Measurements from ENCODE around the gene DHRS13.

DHRS13 gene

GRCh38 chr17:28902819-28903545, at the start of gene DHRS13:
Gene DHRS13 (minus strand): TSS chr17:28903079. CDS start chr17:28902944, 135 bp downstream.
- TF ChIP-seq GATA2 (IDR thresholded peaks at IDR 0.05; ENCODE audit: low read depth, low read length), result no peak
- no peak for TF ChIP-seq GATA3 (IDR thresholded peaks at IDR 0.05; ENCODE audit: low read depth, low read length)

GRCh38 chr17:28951991-28952975, 49.4 kb upstream of the DHRS13 start:
- no peak for TF ChIP-seq GATA3 (IDR thresholded peaks at IDR 0.05; ENCODE audit: low read depth, low read length)
- TF ChIP-seq GATA2 (IDR thresholded peaks at IDR 0.05; ENCODE audit: low read depth, low read length), result no peak

GRCh38 chr17:28951428-28951990, 48.6 kb upstream of the DHRS13 start, which contains the start of gene PHF12:
Gene PHF12 (minus strand): TSS chr17:28951518. CDS start chr17:28950960, 558 bp downstream.
- TF ChIP-seq GATA3 (IDR thresholded peaks at IDR 0.05; ENCODE audit: low read depth, low read length), result no peak

GRCh38 chr17:28950752-28951427, 48.0 kb upstream of the DHRS13 start:
- TF ChIP-seq GATA3 (IDR thresholded peaks at IDR 0.05; ENCODE audit: low read depth, low read length) (no peak), GATA2 (IDR thresholded peaks at IDR 0.05; ENCODE audit: low read depth, low read length) (no peak)

DNA sequence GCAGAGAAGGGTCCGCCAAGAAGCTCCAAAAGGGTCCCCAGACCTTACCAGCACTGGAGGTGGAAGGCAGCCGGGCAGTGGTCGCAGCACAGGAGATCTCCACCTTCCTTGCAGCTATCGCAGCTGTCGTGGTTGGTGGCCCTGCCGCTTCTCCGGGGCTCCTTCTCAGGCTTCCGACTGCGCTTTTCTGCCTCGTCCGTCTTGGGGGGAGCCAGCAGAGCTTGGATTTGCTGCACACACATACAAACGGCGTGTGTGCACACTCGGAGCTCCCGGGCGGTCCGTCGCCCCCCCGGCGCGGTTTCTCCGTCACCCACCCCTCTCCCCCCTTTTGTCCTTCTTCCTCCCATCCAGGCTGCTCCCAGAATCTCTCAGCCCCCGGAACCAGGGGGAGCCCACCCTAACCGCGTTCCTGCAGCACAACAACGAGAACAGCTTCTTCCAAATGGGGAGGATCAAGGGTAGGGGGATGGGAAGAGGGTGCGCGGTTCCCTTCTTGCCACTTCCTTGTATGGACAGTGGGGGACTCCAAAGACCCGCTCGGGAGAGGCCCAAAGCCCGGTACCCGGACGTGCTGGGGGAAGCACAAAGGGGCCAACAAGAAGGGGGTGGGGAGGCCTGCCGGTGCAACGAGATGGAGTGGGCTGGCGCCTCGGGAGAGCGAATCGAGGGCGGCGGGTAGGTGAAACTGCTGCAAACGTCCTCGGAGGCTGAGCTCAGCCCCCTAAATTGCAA, 47.3 kb upstream of the DHRS13 start:
- TF ChIP-seq GATA3 (IDR thresholded peaks at IDR 0.05; ENCODE audit: low read depth, low read length) (no peak), GATA2 (IDR thresholded peaks at IDR 0.05; ENCODE audit: low read depth, low read length) (no peak)

DNA sequence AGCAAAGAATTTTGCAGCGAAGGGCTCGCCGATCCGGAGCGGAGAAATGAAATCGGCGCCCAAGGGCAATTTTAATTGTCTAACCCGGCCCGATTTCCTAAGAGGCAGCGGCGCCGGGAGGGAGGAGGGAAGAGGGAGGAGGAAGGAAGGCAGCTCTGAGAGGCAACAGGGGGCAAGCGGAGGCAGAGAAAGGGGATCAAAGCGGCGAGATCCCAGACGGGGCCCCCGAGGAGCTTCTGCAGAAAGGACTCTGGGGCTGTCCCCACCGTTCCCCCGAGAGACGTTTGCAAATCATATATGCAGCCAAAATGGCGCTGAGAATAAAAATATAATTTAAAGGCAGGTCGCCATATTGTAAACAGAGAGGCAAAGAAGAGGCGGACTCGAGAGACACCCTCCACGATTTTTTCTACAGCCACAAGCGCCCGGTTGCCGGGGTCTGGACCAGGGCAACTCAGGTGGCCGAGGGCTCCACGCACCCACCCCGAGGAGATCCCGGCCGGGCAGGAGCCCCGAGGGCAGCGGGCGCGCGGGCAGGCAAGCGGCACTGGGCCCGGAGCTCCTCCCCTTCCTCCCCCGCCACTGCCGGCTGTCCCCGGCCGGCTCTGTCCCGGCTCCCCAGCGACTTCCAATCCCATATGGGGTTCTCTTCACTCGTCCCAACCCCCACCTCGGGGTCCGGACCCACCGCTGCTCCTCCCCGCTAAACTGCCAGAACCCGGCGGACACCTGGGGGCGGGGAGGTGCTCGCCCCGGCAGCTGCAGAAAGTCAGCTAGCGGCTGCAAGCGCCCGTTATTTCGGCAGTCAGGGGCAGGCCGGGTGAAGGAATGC, 46.5 kb upstream of the DHRS13 start:
- TF ChIP-seq GATA2 (IDR thresholded peaks at IDR 0.05; ENCODE audit: low read depth, low read length) (no peak), GATA3 (IDR thresholded peaks at IDR 0.05; ENCODE audit: low read depth, low read length) (no peak)

DNA sequence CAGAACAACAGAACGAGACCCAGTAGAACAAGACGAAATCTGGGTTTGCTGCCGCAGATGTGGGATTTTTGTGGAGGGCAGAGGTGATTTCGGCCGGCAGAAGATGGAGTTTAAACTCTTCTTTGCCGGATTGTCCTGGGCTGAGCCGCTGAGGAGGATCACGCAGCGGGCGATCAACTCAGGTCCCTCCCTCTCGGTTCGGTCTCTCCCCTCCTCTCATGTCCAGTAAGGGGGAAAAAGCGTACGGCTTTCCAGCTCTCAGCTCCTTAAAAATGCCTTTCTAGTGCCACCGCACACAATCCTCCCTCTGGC, 46.0 kb upstream of the DHRS13 start:
- no peak for TF ChIP-seq GATA2 (IDR thresholded peaks at IDR 0.05; ENCODE audit: low read depth, low read length)
- no peak for TF ChIP-seq GATA3 (IDR thresholded peaks at IDR 0.05; ENCODE audit: low read depth, low read length)

DNA sequence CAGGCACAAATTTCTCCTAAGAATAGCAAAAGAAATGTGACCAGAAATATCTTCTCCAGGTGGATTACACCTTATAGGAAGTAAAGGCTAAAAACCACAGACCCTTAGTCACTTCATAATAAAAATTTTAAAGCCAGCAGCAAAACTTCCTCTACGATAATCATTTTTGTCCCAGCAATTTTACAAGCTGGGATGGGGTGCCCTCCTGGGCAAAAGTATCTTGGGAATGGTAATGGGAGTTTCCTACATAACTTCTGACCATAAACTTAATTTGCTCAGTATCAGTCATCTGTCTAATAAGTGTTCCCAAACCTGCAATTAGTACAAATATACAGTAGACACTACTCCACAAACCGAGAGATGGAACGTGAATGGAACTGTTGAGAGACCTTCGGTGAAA, 45.5 kb upstream of the DHRS13 start:
- no peak for TF ChIP-seq GATA3 (IDR thresholded peaks at IDR 0.05; ENCODE audit: low read depth, low read length)
- no peak for TF ChIP-seq GATA2 (IDR thresholded peaks at IDR 0.05; ENCODE audit: low read depth, low read length)

- TF ChIP-seq GATA3 (IDR thresholded peaks at IDR 0.05; ENCODE audit: low read depth, low read length) (no peak), GATA2 (IDR thresholded peaks at IDR 0.05; ENCODE audit: low read depth, low read length) (no peak)
Measured at GRCh38 chr17:28947639-28948038, 44.8 kb upstream of the DHRS13 start.

GRCh38 chr17:28946239-28946638, 43.4 kb upstream of the DHRS13 start:
- TF ChIP-seq GATA2 (IDR thresholded peaks at IDR 0.05; ENCODE audit: low read depth, low read length), result no peak
- no peak for TF ChIP-seq GATA3 (IDR thresholded peaks at IDR 0.05; ENCODE audit: low read depth, low read length)

DNA sequence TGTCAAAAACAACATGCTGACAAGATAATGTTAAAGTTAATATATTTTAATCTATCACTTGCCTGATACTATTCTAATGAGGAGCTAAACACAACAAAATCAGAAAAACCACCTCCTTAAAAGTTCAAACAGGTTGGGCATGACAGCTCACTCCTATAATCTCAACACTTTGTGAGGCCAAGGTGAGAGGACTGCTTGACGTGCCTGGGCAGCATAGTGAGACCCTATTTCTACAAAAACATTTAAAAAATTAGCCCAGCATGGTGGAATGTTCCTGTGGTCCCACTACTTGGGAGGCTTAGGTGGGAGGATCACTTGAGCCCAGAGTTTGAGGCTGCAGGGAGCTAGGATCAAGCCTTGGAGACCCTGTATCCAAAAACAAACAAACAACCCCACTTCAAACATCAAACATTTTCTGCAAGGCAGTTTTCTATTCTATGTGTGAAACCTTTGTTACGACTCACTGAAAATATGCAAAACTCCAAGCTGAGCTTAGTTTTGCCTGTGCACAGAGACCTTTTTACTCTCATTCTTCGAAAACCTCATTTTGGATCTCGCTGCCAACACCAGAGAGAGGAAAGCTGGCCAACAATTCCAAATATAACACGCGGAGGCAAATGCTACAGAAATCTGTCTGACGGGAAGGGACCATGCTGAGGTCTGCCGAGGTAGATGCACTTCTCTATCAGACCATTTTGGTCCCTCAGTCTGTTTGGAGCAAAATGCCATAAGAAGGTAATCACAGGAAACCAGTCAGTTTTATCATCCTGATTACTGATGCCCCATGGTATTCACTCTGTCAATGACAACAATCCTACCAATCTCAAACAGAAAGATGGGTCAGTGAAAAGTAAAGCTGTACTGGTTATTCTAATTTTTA, 42.2 kb upstream of the DHRS13 start:
- TF ChIP-seq GATA2 (IDR thresholded peaks at IDR 0.05; ENCODE audit: low read depth, low read length) (no peak), GATA3 (IDR thresholded peaks at IDR 0.05; ENCODE audit: low read depth, low read length) (no peak)

GRCh38 chr17:28944343-28944742, 41.5 kb upstream of the DHRS13 start:
- TF ChIP-seq GATA3 (IDR thresholded peaks at IDR 0.05; ENCODE audit: low read depth, low read length) (no peak), GATA2 (IDR thresholded peaks at IDR 0.05; ENCODE audit: low read depth, low read length) (no peak)
